CD8-positive, alpha-beta memory T cell (primary cell): ENCODE results near the gene BLOC1S3. TPM values are rescaled to one million over a fixed set of nuclear protein-coding genes. Genes with fewer than 3 reads are reported as not detected.
A peak's percentile ranks its signal among the peaks of the same experiment; 100 is the strongest.

ENCODE experiments used
- CTCF ChIA-PET: fragments of 350-600 bp; sonication (Branson Sonifier 250); formaldehyde crosslinking; loops from one replicate; lab custom pipeline; 2021; ENCODE audit warnings: antibody characterized with exemption; lab: Charles Lee
- POLR2A ChIA-PET: fragments of 350-600 bp; sonication (Branson Sonifier 250); formaldehyde crosslinking; loops from one replicate; lab custom pipeline; 2021; ENCODE audit warnings: antibody characterized with exemption; lab: Charles Lee
- DNase-seq, 5 donors: peaks; one replicate each; pipeline versions ENCODE4 v3.0.0 to v3.0.0-alpha.2; 2020 to 2022; ENCODE audit warnings: mixed read lengths in 1 of 5
- H3K27ac ChIP-seq: one replicate; pipeline ENCODE4 v1.7.0; 2013; ENCODE audit warnings: low read depth, mild to moderate bottlenecking, low read length, moderate library complexity
- H3K27me3 ChIP-seq: 2 replicates; pipeline ENCODE4 v1.7.0; 2013; ENCODE audit warnings: low read length, mild to moderate bottlenecking; ENCODE audit not compliant: insufficient read depth, poor library complexity, severe bottlenecking
- H3K36me3 ChIP-seq: 2 replicates; pipeline ENCODE4 v1.7.0; 2013; ENCODE audit warnings: mild to moderate bottlenecking, low read length, moderate library complexity; ENCODE audit not compliant: insufficient read depth
- H3K4me1 ChIP-seq: 2 replicates; pipeline ENCODE4 v1.7.0; 2013; ENCODE audit warnings: mild to moderate bottlenecking, low read length, moderate library complexity; ENCODE audit not compliant: insufficient read depth
- H3K4me3 ChIP-seq: 2 replicates; pipeline ENCODE4 v1.7.0; 2013; ENCODE audit warnings: mild to moderate bottlenecking, low read length
- H3K9me3 ChIP-seq: 2 replicates; pipeline ENCODE4 v1.7.0; 2013; ENCODE audit warnings: mild to moderate bottlenecking, low read length
- H3K27ac Mint-ChIP-seq, 8 donors: one replicate each; pipeline ENCODE4 v1.8.0; 2020 to 2021; ENCODE audit warnings: mixed read lengths in 8 of 8, mild to moderate bottlenecking in 6 of 8, inconsistent platforms in 3 of 8, moderate library complexity in 3 of 8
- H3K27me3 Mint-ChIP-seq, 2 donors: one replicate each; pipeline ENCODE4 v1.8.0; 2020 to 2021; ENCODE audit warnings: mixed read lengths in 2 of 2, mild to moderate bottlenecking in 1 of 2, moderate library complexity in 1 of 2
- H3K36me3 Mint-ChIP-seq, 3 donors: one replicate each; pipeline ENCODE4 v1.8.0; 2020 to 2021; ENCODE audit warnings: mixed read lengths in 3 of 3, inconsistent platforms in 1 of 3, mild to moderate bottlenecking in 1 of 3
- H3K4me1 Mint-ChIP-seq, 3 donors: one replicate each; pipeline ENCODE4 v1.8.0; 2020 to 2021; ENCODE audit warnings: mixed read lengths in 3 of 3, inconsistent platforms in 1 of 3, mild to moderate bottlenecking in 1 of 3
- H3K4me3 Mint-ChIP-seq, 7 donors: one replicate each; pipeline ENCODE4 v1.8.0; 2020 to 2021; ENCODE audit warnings: mixed read lengths in 7 of 7, mild to moderate bottlenecking in 6 of 7, moderate library complexity in 4 of 7, inconsistent platforms in 2 of 7
- H3K9me3 Mint-ChIP-seq, 5 donors: one replicate each; pipeline ENCODE4 v1.8.0; 2020 to 2022; ENCODE audit warnings: mixed read lengths in 5 of 5, mild to moderate bottlenecking in 3 of 5, moderate library complexity in 2 of 5, inconsistent platforms in 1 of 5
- polyA plus RNA-seq: library from polyadenylated mRNA; unstranded; fragments of 300-500 nt; fragmentation: Illumina TruSeq; gene quantifications from one replicate; pipeline ENCODE4 v1.2.3, GENCODE V29; 2021
- total RNA-seq, 2 experiments: library from RNA; stranded (reverse); gene quantifications; one replicate each; pipeline ENCODE4 v1.2.3, GENCODE V29; 2021

The BLOC1S3 gene
- total and polyA plus RNA-seq, 3 experiments from 2014 or later = 12.4 to 19.9 (median 12.4) TPM

DNA sequence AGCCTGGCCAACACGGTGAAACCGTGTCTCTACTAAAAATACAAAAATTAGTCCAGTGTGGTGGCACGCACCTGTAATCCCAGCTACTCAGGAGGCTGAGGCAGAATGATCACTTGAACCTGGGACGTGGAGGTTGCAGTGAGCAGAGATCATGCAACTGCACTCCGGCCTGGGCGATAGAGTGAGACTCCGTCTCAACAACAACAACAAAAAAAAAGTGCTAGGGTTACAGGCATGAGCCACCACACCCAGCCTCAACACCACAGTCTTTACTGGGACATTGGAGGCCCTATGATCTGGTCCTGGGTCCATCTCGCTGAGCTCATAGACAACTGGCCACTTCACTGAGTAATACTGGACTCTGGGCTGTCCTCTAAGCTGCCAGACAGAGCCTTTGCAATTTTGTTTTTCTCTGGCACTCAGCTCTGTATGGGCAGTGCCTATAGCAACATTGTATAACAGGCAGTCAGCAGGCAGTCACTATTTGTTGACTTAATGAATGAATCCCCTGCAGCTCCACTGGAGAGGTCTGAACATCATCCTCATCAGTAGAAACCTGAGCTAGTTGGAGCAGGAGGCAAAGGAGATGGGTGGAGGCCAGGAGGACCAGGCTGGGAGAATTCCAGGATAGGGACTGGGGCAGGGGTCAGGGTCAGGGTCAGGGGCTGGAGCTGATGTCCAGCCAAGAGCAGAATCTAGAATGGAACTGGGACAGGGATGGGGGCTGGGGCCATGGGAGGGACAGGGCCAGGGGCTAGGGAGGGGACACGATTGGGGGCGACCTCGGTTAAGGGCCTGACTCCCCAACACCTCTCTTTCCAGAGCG, 8.1 kb downstream of the BLOC1S3 start:
- Mint-ChIP-seq H3K27ac (peak overlapping the region in 2 of 8 donors; percentile 12 to 18), H3K9me3 (peaks cover 0 to 7% (median 0%) of the 10 kb centered on the region in 5 donors), H3K36me3 (peaks cover 0 to 6% (median 6%) of the 10 kb centered on the region in 3 donors), H3K27me3 (no peaks in the 10 kb centered on the region), H3K4me1 (peaks cover 19 to 24% (median 20%) of the 10 kb centered on the region in 3 donors), H3K4me3 (no peak overlapping the region)
- peaks cover 8% of the 10 kb centered on the region for H3K4me1 ChIP-seq
- H3K27me3 ChIP-seq = no peaks in the 10 kb centered on the region
- ChIA-PET POLR2A (interaction anchor here (1.1 kb wide), 1 partner anchor 9 kb away, joined by 4 read pairs; the partner anchor contains the start of genes BLOC1S3 and TRAPPC6A), CTCF (interaction anchor here (0.8 to 3.9 kb wide), 5 partner anchors 8 to 198 kb away, joined by 3 to 16 read pairs (median 3); partner anchors contain the start of genes BLOC1S3, RELB and TRAPPC6A)
- H3K4me3 ChIP-seq = no peak overlapping the region
- H3K27ac ChIP-seq = no peak overlapping the region
- H3K36me3 ChIP-seq = peaks cover under 1% of the 10 kb centered on the region
- H3K9me3 ChIP-seq = no peaks in the 10 kb centered on the region
- DNase-seq = no peak

DNA sequence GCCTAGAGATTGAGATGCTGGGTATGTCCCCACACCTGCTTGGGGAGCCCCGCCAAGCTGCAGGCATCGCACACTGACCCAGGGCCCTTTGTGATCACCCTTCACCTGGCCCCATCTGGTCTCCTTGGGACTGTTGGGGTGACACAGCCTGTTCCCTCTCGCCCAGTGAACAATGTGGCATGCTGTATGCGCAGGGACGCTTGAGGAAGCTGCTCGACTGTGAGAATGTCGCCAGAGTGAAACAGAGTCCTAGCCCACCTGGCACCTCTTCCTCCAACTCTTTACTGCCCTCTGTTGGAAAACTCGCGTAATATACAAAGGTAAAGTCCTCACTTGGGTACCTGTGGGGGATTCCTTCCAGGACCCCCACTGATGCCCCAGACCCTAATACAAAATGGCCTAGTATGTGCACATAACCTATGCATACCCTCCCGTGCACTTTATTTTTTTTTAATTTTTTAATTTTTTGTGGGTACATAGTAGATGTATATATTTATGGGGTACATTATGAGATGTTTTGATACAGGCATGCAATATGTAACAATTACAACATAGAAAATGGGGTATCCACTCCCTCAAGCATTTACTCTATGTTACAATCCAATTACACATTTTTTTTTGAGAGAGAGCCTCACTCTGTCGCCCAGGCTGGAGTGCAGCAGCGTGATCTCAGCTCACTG, 9.0 kb downstream of the BLOC1S3 start:
- no peak overlapping the region for H3K27ac ChIP-seq
- no peaks in the 10 kb centered on the region for H3K36me3 ChIP-seq
- peak in 2 of 5 donors; percentile 45 to 56 for DNase-seq
- no peaks in the 10 kb centered on the region for H3K27me3 ChIP-seq
- peaks cover 0 to 7% (median 0%) of the 10 kb centered on the region in 5 donors for H3K9me3 Mint-ChIP-seq
- peaks cover 17 to 22% (median 17%) of the 10 kb centered on the region in 3 donors for H3K4me1 Mint-ChIP-seq
- CTCF ChIA-PET = interaction anchor here (0.8 to 3.9 kb wide), 5 partner anchors 9 to 199 kb away, joined by 3 to 16 read pairs (median 3); partner anchors contain the start of genes BLOC1S3, RELB and TRAPPC6A
- peaks cover 1 to 6% (median 4%) of the 10 kb centered on the region in 3 donors for H3K36me3 Mint-ChIP-seq
- no peaks in the 10 kb centered on the region for H3K9me3 ChIP-seq
- H3K4me1 ChIP-seq = peaks cover 7% of the 10 kb centered on the region
- no peaks in the 10 kb centered on the region for H3K27me3 Mint-ChIP-seq
- peak overlapping the region in 4 of 8 donors; percentile 12 to 94 (median 46) for H3K27ac Mint-ChIP-seq
- H3K4me3 Mint-ChIP-seq = peak overlapping the region in 1 of 7 donors; percentile 25
- POLR2A ChIA-PET = interaction anchor here (1.1 kb wide), 1 partner anchor 9 kb away, joined by 4 read pairs; the partner anchor contains the start of genes BLOC1S3 and TRAPPC6A
- no peak overlapping the region for H3K4me3 ChIP-seq

DNA sequence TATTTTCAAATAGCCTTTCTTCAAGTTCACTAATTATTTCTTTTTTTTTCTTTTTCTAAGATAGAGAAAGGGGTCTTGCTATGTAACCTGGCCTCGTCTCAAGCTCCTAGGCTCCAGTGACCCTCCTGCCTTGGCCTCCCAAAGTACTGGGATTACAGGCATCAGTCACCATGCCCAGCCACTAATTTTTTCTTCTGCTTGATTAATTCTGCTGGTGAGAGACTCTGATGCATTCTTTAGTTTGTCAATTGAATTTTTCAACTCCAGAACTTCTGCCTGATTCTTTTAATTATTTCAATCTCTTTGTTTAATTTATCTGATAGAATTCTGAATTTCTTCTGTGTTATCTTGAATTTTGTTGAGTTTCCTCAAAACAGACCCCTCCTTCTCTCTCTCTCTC, 11.4 kb downstream of the BLOC1S3 start:
- peaks cover 0 to 6% (median 4%) of the 10 kb centered on the region in 3 donors for H3K36me3 Mint-ChIP-seq
- CTCF ChIA-PET = interaction anchor here (3.9 kb wide), 1 partner anchor 12 kb away, joined by 16 read pairs; the partner anchor contains the start of genes BLOC1S3 and TRAPPC6A

DNA sequence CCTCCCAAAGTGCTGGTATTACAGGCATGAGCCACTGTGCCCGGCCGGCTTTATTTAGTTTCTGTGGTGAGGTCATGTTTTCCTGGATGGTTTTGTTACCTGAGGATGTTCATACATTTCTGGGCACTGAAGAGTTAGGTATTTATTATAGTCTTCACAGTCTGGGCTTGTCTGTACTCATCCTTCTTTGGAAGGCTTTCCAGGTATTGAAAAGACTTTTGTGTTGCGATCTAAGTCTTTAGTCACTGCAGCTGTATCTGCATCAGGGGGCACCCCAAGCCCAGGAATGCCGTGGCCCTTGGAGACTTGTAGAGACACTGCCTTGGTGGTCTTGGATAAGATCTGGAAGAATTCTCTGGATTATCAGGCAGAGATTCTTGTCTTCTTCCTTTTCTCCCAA, 12.8 kb downstream of the BLOC1S3 start:
- Mint-ChIP-seq H3K4me1 (peaks cover 5 to 7% (median 5%) of the 10 kb centered on the region in 3 donors), H3K9me3 (peaks cover 0 to 7% (median 0%) of the 10 kb centered on the region in 5 donors), H3K27ac (peak overlapping the region in 1 of 8 donors; percentile 65), H3K27me3 (no peaks in the 10 kb centered on the region), H3K4me3 (no peak overlapping the region), H3K36me3 (peaks cover 0 to 6% (median 4%) of the 10 kb centered on the region in 3 donors)
- POLR2A ChIA-PET = no interaction called here
- H3K36me3 ChIP-seq = no peaks in the 10 kb centered on the region
- no peak for DNase-seq
- no peak overlapping the region for H3K4me3 ChIP-seq
- peaks cover 7% of the 10 kb centered on the region for H3K4me1 ChIP-seq
- H3K27me3 ChIP-seq = no peaks in the 10 kb centered on the region
- no peak overlapping the region for H3K27ac ChIP-seq
- no peaks in the 10 kb centered on the region for H3K9me3 ChIP-seq
- CTCF ChIA-PET = no interaction called here

More for the DNA sequence above, 11.4 kb downstream of the BLOC1S3 start:
- H3K36me3 ChIP-seq = no peaks in the 10 kb centered on the region
- peaks cover 7% of the 10 kb centered on the region for H3K4me1 ChIP-seq
- H3K27ac Mint-ChIP-seq = no peak overlapping the region
- H3K9me3 Mint-ChIP-seq = peaks cover 0 to 7% (median 0%) of the 10 kb centered on the region in 5 donors
- H3K4me3 Mint-ChIP-seq = no peak overlapping the region
- H3K9me3 ChIP-seq = no peaks in the 10 kb centered on the region
- H3K27ac ChIP-seq = no peak overlapping the region
- H3K4me1 Mint-ChIP-seq = peaks cover 9 to 11% (median 10%) of the 10 kb centered on the region in 3 donors
- DNase-seq = no peak
- no peaks in the 10 kb centered on the region for H3K27me3 Mint-ChIP-seq
- no peak overlapping the region for H3K4me3 ChIP-seq
- no peaks in the 10 kb centered on the region for H3K27me3 ChIP-seq
- POLR2A ChIA-PET = no interaction called here

DNA sequence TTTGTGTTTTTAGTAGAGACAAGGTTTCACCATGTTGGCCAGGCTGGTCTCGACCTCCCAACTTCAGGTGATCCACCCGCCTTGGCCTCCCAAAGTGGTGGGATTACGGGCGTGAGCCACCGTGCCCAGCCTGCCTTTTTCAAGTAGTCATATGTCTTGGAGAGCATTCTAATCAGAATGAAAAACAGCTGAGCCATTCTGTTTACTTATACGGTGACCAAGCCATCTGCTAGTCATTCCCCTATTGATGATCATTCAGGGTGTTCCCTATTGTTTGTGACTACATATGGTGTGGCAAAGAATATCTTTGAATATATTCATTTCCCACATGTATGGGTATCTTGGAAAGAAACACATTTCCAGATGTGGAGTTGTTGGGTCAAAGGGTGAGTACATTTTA, 17.2 kb downstream of the BLOC1S3 start:
- Mint-ChIP-seq H3K36me3 (peaks cover 0 to 4% (median 0%) of the 10 kb centered on the region in 3 donors), H3K4me3 (no peak overlapping the region), H3K27ac (no peak overlapping the region), H3K4me1 (no peaks in the 10 kb centered on the region), H3K27me3 (peaks cover 0 to 6% of the 10 kb centered on the region in 2 donors), H3K9me3 (no peaks in the 10 kb centered on the region)
- no peaks in the 10 kb centered on the region for H3K36me3 ChIP-seq
- ChIA-PET POLR2A (no interaction called here), CTCF (no interaction called here)
- no peak overlapping the region for H3K4me3 ChIP-seq
- no peak for DNase-seq
- H3K27me3 ChIP-seq = no peaks in the 10 kb centered on the region
- no peaks in the 10 kb centered on the region for H3K4me1 ChIP-seq
- H3K9me3 ChIP-seq = no peaks in the 10 kb centered on the region
- no peak overlapping the region for H3K27ac ChIP-seq

DNA sequence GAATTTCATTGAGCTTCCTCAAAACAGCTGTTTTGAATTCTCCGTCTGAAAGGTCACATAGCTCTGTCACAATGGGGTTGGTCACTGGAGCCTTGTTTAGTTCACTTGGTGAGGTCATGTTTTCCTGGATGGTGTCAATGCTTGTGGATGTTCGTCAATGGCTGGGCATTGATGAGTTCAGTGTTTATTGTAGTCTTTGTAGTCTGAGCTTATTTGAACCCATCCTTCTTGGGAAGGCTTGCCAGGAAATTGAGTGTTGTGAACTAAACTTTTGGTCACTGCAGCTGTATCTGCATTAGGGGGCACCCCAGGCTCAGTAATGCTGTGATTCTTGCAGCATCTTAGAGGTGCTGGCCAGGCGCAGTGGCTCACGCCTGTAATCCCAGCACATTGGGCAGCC, 22.0 kb downstream of the BLOC1S3 start:
- H3K27me3 Mint-ChIP-seq = peaks cover 0 to 6% of the 10 kb centered on the region in 2 donors
- Histone ChIP-seq H3K9me3 (no peaks in the 10 kb centered on the region), H3K4me3 (no peak overlapping the region), H3K27ac (no peak overlapping the region), H3K36me3 (no peaks in the 10 kb centered on the region), H3K4me1 (no peaks in the 10 kb centered on the region), H3K27me3 (no peaks in the 10 kb centered on the region)
- H3K9me3 Mint-ChIP-seq = no peaks in the 10 kb centered on the region
- ChIA-PET POLR2A (no interaction called here), CTCF (no interaction called here)
- H3K36me3 Mint-ChIP-seq = peaks cover 0 to 6% (median 0%) of the 10 kb centered on the region in 3 donors
- no peak for DNase-seq
- H3K4me3 Mint-ChIP-seq = no peak overlapping the region
- H3K27ac Mint-ChIP-seq = no peak overlapping the region
- H3K4me1 Mint-ChIP-seq = no peaks in the 10 kb centered on the region

DNA sequence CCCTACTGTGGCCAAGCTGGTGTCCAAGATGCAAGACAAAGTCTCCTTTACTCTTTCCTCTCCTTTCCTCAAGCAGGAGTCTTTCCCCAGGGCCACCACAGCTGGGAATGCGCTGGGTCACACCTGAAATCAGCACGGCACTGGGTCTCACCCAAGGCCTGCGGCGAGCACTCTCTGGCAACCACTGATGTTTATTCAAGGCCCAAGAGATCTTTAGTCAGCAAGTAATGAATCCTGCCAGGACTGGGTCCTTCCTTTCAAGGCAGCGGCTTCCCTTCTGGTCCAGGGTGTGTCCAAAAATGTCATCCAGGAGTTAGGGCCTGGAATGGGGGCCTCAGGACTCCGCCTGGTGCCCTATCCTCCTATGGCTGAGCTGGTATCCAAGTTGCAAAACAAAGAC, 24.1 kb downstream of the BLOC1S3 start:
- no peak for DNase-seq
- no peaks in the 10 kb centered on the region for H3K36me3 ChIP-seq
- Mint-ChIP-seq H3K27me3 (peaks cover 0 to 6% of the 10 kb centered on the region in 2 donors), H3K36me3 (peaks cover 0 to 6% (median 0%) of the 10 kb centered on the region in 3 donors), H3K4me1 (no peaks in the 10 kb centered on the region), H3K4me3 (no peak overlapping the region), H3K27ac (peak overlapping the region in 1 of 8 donors; percentile 50), H3K9me3 (no peaks in the 10 kb centered on the region)
- no peaks in the 10 kb centered on the region for H3K4me1 ChIP-seq
- no peak overlapping the region for H3K27ac ChIP-seq
- H3K27me3 ChIP-seq = no peaks in the 10 kb centered on the region
- no peaks in the 10 kb centered on the region for H3K9me3 ChIP-seq
- ChIA-PET CTCF (no interaction called here), POLR2A (no interaction called here)
- no peak overlapping the region for H3K4me3 ChIP-seq
